CD14-positive monocyte (primary cell): ENCODE results near the gene FOXR1. TPM values are rescaled to one million over a fixed set of nuclear protein-coding genes. Genes with fewer than 3 reads are reported as not detected.

Experiments
- DNase-seq, 3 donors: peaks; one replicate each; pipeline ENCODE4 v3.0.0-alpha.2; 2011 to 2022
- H2AFZ ChIP-seq: 2 replicates; pipeline ENCODE4 v1.6.0; 2012; ENCODE audit warnings: mild to moderate bottlenecking, low read depth, low read length, inconsistent platforms; ENCODE audit not compliant: insufficient read depth, poor library complexity, severe bottlenecking
- H3K27ac ChIP-seq, 2 donors: 1 replicate in 1 of 2; 2 replicates in 1 of 2; pipeline ENCODE4 v1.5.1; 2012 to 2013; ENCODE audit warnings: low read length in 2 of 2, control low read depth in 1 of 2, inconsistent platforms in 1 of 2, low read depth in 1 of 2, mild to moderate bottlenecking in 1 of 2
- H3K27me3 ChIP-seq, 2 donors: one replicate each; pipeline versions ENCODE4 v1.6.0 to v1.6.1; 2011 to 2013; ENCODE audit warnings: low read length in 2 of 2; ENCODE audit not compliant: control insufficient read depth in 2 of 2, insufficient read depth in 2 of 2
- H3K36me3 ChIP-seq, 2 donors: replicated peaks in 1 of 2; 1 replicate in 1 of 2; 2 replicates in 1 of 2; pipeline versions ENCODE4 v1.5.1 to v1.6.1; 2012 to 2013; ENCODE audit warnings: low read length in 2 of 2, control low read depth in 1 of 2, inconsistent platforms in 1 of 2, mild to moderate bottlenecking in 1 of 2; ENCODE audit not compliant: insufficient read depth in 2 of 2, control insufficient read depth in 1 of 2
- H3K4me1 ChIP-seq, 2 donors: 1 replicate in 1 of 2; 2 replicates in 1 of 2; pipeline versions ENCODE4 v1.5.1 to v1.6.1; 2012 to 2013; ENCODE audit warnings: low read length in 2 of 2, control low read depth in 1 of 2, inconsistent platforms in 1 of 2, mild to moderate bottlenecking in 1 of 2, moderate library complexity in 1 of 2; ENCODE audit not compliant: insufficient read depth in 2 of 2, control insufficient read depth in 1 of 2
- H3K4me2 ChIP-seq: replicated peaks from 2 replicates; pipeline ENCODE3; 2012; ENCODE audit warnings: low read length, moderate library complexity, mild to moderate bottlenecking; ENCODE audit not compliant: poor library complexity, severe bottlenecking; ENCODE audit errors: extremely low read depth
- H3K4me3 ChIP-seq, 3 experiments: fragments of 200-600 bp in 1 of 3; sonication (generic) in 1 of 3; replicated peaks in 1 of 3; 1 replicate in 2 of 3; 2 replicates in 1 of 3; pipeline ENCODE4 v1.5.1; 2011 to 2013; ENCODE audit warnings: low read length in 3 of 3, mild to moderate bottlenecking in 3 of 3, control low read depth in 2 of 3, low read depth in 2 of 3, inconsistent platforms in 1 of 3, moderate library complexity in 1 of 3
- H3K79me2 ChIP-seq: 2 replicates; pipeline ENCODE4 v1.6.0; 2012; ENCODE audit warnings: mild to moderate bottlenecking, control low read depth, inconsistent platforms, low read length, moderate library complexity; ENCODE audit not compliant: insufficient read depth
- H3K9ac ChIP-seq: 2 replicates; pipeline ENCODE4 v1.6.0; 2017; ENCODE audit warnings: low read length, mild to moderate bottlenecking; ENCODE audit not compliant: insufficient read depth, poor library complexity, severe bottlenecking
- H3K9me3 ChIP-seq, 2 donors: replicated peaks in 1 of 2; 1 replicate in 1 of 2; 2 replicates in 1 of 2; pipeline versions ENCODE4 v1.5.1 to v1.6.1; 2012 to 2013; ENCODE audit warnings: low read length in 2 of 2, control low read depth in 1 of 2; ENCODE audit not compliant: control insufficient read depth in 1 of 2, insufficient read depth in 1 of 2
- H4K20me1 ChIP-seq: 2 replicates; pipeline ENCODE4 v1.6.0; 2012; ENCODE audit warnings: mild to moderate bottlenecking, low read length, control low read depth, moderate library complexity; ENCODE audit not compliant: insufficient read depth
- H3K27ac Mint-ChIP-seq, 7 donors: one replicate each; pipeline ENCODE4 v1.8.0; 2020; ENCODE audit warnings: mild to moderate bottlenecking in 7 of 7, mixed read lengths in 7 of 7, moderate library complexity in 6 of 7, inconsistent platforms in 2 of 7
- H3K27me3 Mint-ChIP-seq, 3 donors: one replicate each; pipeline ENCODE4 v1.8.0; 2021 to 2022; ENCODE audit warnings: low read depth in 3 of 3, mild to moderate bottlenecking in 3 of 3, mixed read lengths in 3 of 3, moderate library complexity in 3 of 3, inconsistent platforms in 1 of 3
- H3K36me3 Mint-ChIP-seq, 2 donors: one replicate each; pipeline ENCODE4 v1.8.0; 2020; ENCODE audit warnings: mixed read lengths in 2 of 2, inconsistent platforms in 1 of 2, mild to moderate bottlenecking in 1 of 2
- H3K4me1 Mint-ChIP-seq: one replicate; pipeline ENCODE4 v1.8.0; 2020; ENCODE audit warnings: mild to moderate bottlenecking, mixed read lengths
- H3K4me3 Mint-ChIP-seq, 2 donors: one replicate each; pipeline ENCODE4 v1.8.0; 2020; ENCODE audit warnings: mild to moderate bottlenecking in 2 of 2, mixed read lengths in 2 of 2, moderate library complexity in 1 of 2
- H3K9me3 Mint-ChIP-seq, 7 donors: one replicate each; pipeline ENCODE4 v1.8.0; 2020 to 2022; ENCODE audit warnings: mixed read lengths in 7 of 7, mild to moderate bottlenecking in 6 of 7, moderate library complexity in 6 of 7, inconsistent platforms in 2 of 7
- CTCF ChIP-seq: fragments of 200-600 bp; IDR thresholded peaks from one replicate; pipeline ENCODE4 v1.8.0; 2022; ENCODE audit warnings: antibody characterized with exemption, mild to moderate bottlenecking
- WGBS: methylation state at CpG from one replicate; pipeline ENCODE4 v1.1.5; 2013; ENCODE audit warnings: missing lambda C conversion rate; ENCODE audit not compliant: insufficient coverage; 5-methylcytosine and 5-hydroxymethylcytosine counted together
- intact Hi-C, 2 donors: fragments of 100-400 bp; cut with micrococcal nuclease; formaldehyde crosslinking; loops; one replicate each; pipeline versions ENCODE4 v1.15.0 to v1.15.1; 2023
- polyA plus RNA-seq, 3 donors: library from polyadenylated mRNA; depleted of rRNA in 1 of 3; unstranded in 2 of 3; stranded (reverse) in 1 of 3; fragments of 300-500 nt in 2 of 3; fragments of >200 nt in 1 of 3; fragmentation: Illumina TruSeq in 2 of 3; gene quantifications; 1 replicate in 2 of 3; 2 replicates in 1 of 3; pipeline ENCODE4 v1.2.3, GENCODE V29; 2012 to 2021

FOXR1 gene
- polyA plus RNA-seq, 3 donors: not detected

DNA sequence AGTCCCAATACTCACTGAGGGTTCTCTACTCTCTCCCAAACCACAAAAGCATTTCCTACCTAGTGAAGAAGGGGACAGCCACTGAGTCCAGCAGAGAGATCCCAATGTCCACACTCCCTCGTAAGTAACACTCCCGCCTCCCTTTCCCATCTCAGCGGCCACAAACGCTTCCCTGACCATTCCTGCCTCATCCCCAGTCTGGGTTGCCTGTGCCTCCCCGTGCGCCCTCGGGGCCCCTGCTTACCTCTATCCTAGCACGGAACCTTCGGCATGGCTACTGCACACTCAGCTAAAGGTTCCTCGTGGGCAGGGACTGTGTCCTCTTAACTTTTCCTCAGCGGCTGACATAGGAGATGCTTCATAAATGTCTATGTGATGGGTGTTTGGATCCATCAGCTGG is 14.0 kb upstream of the FOXR1 start:
- no peaks in the 10 kb centered on the region for H3K79me2 ChIP-seq
- Mint-ChIP-seq H3K4me3 (no peak overlapping the region), H3K4me1 (peaks cover 3% of the 10 kb centered on the region), H3K27me3 (peaks cover 11 to 21% (median 13%) of the 10 kb centered on the region in 3 donors), H3K36me3 (no peaks in the 10 kb centered on the region), H3K9me3 (no peaks in the 10 kb centered on the region), H3K27ac (no peak overlapping the region)
- TF ChIP-seq CTCF: no peak
- no peaks in the 10 kb centered on the region for H3K36me3 ChIP-seq
- H3K27me3 ChIP-seq: no peaks in the 10 kb centered on the region
- WGBS: 89% methylated on average over 8 of the region's 11 CpGs
- no peak overlapping the region for H3K9ac ChIP-seq
- intact Hi-C loops: loop anchor here in 1 of 2 donors (5.0 kb wide), 1 partner anchor 270 kb away; no protein-coding TSS in a partner anchor
- no peak overlapping the region for H3K27ac ChIP-seq
- DNase-seq: no peak
- H3K4me3 ChIP-seq: no peak overlapping the region
- H3K4me2 ChIP-seq: no peak overlapping the region
- H4K20me1 ChIP-seq: no peaks in the 10 kb centered on the region
- H3K4me1 ChIP-seq: no peaks in the 10 kb centered on the region
- no peak overlapping the region for H2AFZ ChIP-seq
- H3K9me3 ChIP-seq: no peaks in the 10 kb centered on the region

- peaks cover 3% of the 10 kb centered on the region for H3K4me1 Mint-ChIP-seq
- no peaks in the 10 kb centered on the region for H4K20me1 ChIP-seq
- no peaks in the 10 kb centered on the region for H3K79me2 ChIP-seq
- no peak overlapping the region for H3K4me3 Mint-ChIP-seq
- no peaks in the 10 kb centered on the region for H3K36me3 Mint-ChIP-seq
- no peak overlapping the region for H3K27ac Mint-ChIP-seq
- no peak overlapping the region for H3K9ac ChIP-seq
- 91% methylated on average over 8 of the region's 8 CpGs for WGBS
- no peak for DNase-seq
- H3K36me3 ChIP-seq: no peaks in the 10 kb centered on the region
- TF ChIP-seq CTCF: no peak
- H3K4me2 ChIP-seq: no peak overlapping the region
- H3K4me1 ChIP-seq: no peaks in the 10 kb centered on the region
- no peaks in the 10 kb centered on the region for H3K9me3 ChIP-seq
- no peaks in the 10 kb centered on the region for H3K9me3 Mint-ChIP-seq
- no peak overlapping the region for H2AFZ ChIP-seq
- intact Hi-C loops: loop anchor here in 1 of 2 donors (5.0 kb wide), 1 partner anchor 271 kb away; no protein-coding TSS in a partner anchor
- H3K27me3 ChIP-seq: no peaks in the 10 kb centered on the region
- H3K27me3 Mint-ChIP-seq: peaks cover 9 to 19% (median 13%) of the 10 kb centered on the region in 3 donors
- no peak overlapping the region for H3K4me3 ChIP-seq
- no peak overlapping the region for H3K27ac ChIP-seq
Measured at GRCh38 chr11:118957968-118958367, 13.6 kb upstream of the FOXR1 start.
